HepG2 (cell line): ENCODE data around the gene NOC2L. TPM values are rescaled to one million over a fixed set of nuclear protein-coding genes. Genes with fewer than 3 reads are reported as not detected.

Experiments used
- ATAC-seq: fragments of 200-7000 bp; cut with Tn5 transposase; 3 replicates; pipeline ENCODE4 v1.9.1; 2020; ENCODE audit warnings: mild to moderate bottlenecking, moderate library complexity
- BruUV-seq: library from RNA; stranded (reverse); fragments of 400-500 nt; replicated peaks from 2 replicates; lab custom pipeline; 2021; lab: Mats Ljungman, UMichigan
- CTCF ChIA-PET: fragments of 300-600 bp; formaldehyde crosslinking; extraction: SDS; loops from one replicate; lab custom pipeline; 2021; ENCODE audit warnings: low total read pairs, inconsistent platforms, low intra/inter-chr PET ratio; lab: Yijun Ruan, JAX
- POLR2A ChIA-PET: fragments of 350-600 bp; sonication (Branson Sonifier 250); formaldehyde crosslinking; loops from one replicate; lab custom pipeline; 2020; ENCODE audit warnings: antibody characterized with exemption, inconsistent platforms; lab: Yijun Ruan, JAX
- DNase-seq: peaks from one replicate; pipeline ENCODE4 v3.0.0-alpha.2; 2015; ENCODE audit warnings: low spot score
- FAIRE-seq: peaks from 3 replicates; lab custom pipeline; 2011; peaks lifted over from hg19 to GRCh38; lab: Jason Lieb, UNC
- H2AFZ ChIP-seq: one replicate; pipeline ENCODE4 v1.6.1; 2011; ENCODE audit warnings: low read length, inconsistent platforms
- H3K27ac ChIP-seq: fragments of 300-600 bp; 3 replicates; pipeline ENCODE4 v1.8.0; 2011; ENCODE audit warnings: mixed run types, mild to moderate bottlenecking, mixed read lengths, low read length, inconsistent platforms; ENCODE audit not compliant: insufficient read depth; ENCODE audit errors: extremely low read length
- H3K27me3 ChIP-seq, 2 experiments: fragments of 200-600 bp in 1 of 2; 2 replicates in 1 of 2; 3 replicates in 1 of 2; pipeline versions ENCODE4 v1.6.0 to v1.8.0; 2011; ENCODE audit warnings: low read length in 2 of 2, mild to moderate bottlenecking in 2 of 2, moderate library complexity in 2 of 2, inconsistent platforms in 1 of 2; ENCODE audit not compliant: insufficient read depth in 2 of 2, control insufficient read depth in 1 of 2
- H3K36me3 ChIP-seq, 2 experiments: fragments of 200-600 bp in 1 of 2; replicated peaks in 1 of 2; 2 replicates in 1 of 2; 3 replicates in 1 of 2; pipeline versions ENCODE4 v1.5.1 to v1.8.0; 2011; ENCODE audit warnings: low read length in 2 of 2, inconsistent platforms in 1 of 2; ENCODE audit not compliant: insufficient read depth in 2 of 2, control insufficient read depth in 1 of 2
- H3K4me1 ChIP-seq: 2 replicates; pipeline ENCODE4 v1.5.1; 2012; ENCODE audit warnings: low read length, inconsistent platforms; ENCODE audit not compliant: insufficient read depth
- H3K4me2 ChIP-seq: 2 replicates; pipeline ENCODE4 v1.6.0; 2011; ENCODE audit warnings: low read depth, low read length, inconsistent platforms
- H3K4me3 ChIP-seq, 3 experiments: fragments of 200-600 bp in 1 of 3; sonication (generic), shearing (Covaris generic) in 1 of 3; replicated peaks in 1 of 3; 2 replicates each; pipeline ENCODE4 v1.5.1; 2011 to 2016; ENCODE audit warnings: low read length in 3 of 3, inconsistent platforms in 2 of 3, low read depth in 2 of 3, mild to moderate bottlenecking in 2 of 3, control low read depth in 1 of 3, mixed read lengths in 1 of 3; ENCODE audit not compliant: insufficient read depth in 1 of 3
- H3K79me2 ChIP-seq: one replicate; pipeline ENCODE4 v1.6.1; 2011; ENCODE audit warnings: low read length, inconsistent platforms; ENCODE audit not compliant: insufficient read depth
- H3K9ac ChIP-seq: 2 replicates; pipeline ENCODE4 v1.6.0; 2011; ENCODE audit warnings: mild to moderate bottlenecking, low read depth, low read length, inconsistent platforms; ENCODE audit not compliant: insufficient read depth
- H3K9me3 ChIP-seq: 2 replicates; pipeline ENCODE4 v1.5.1; 2012; ENCODE audit warnings: mild to moderate bottlenecking, low read length
- H4K20me1 ChIP-seq: 2 replicates; pipeline ENCODE4 v1.6.0; 2011; ENCODE audit warnings: inconsistent platforms, mild to moderate bottlenecking, low read length, moderate library complexity; ENCODE audit not compliant: insufficient read depth
- AKAP8 ChIP-seq: sonication (generic); formaldehyde crosslinking; IDR thresholded peaks from 2 replicates; pipeline ENCODE4 v1.5.1; 2020; ENCODE audit warnings: mild to moderate bottlenecking, missing genetic modification reagents
- IRF2 ChIP-seq: IDR thresholded peaks from 2 replicates; pipeline ENCODE4 v1.6.1; 2018; ENCODE audit warnings: missing genetic modification reagents, missing compliant biosample characterization
- MXI1 ChIP-seq: IDR thresholded peaks from 3 replicates; pipeline ENCODE4 v1.6.1; 2012; ENCODE audit warnings: low read depth, low read length, inconsistent platforms, borderline replicate concordance
- NONO ChIP-seq, 2 experiments: fragments of 450-650 bp in 1 of 2; sonication (generic) in 1 of 2; formaldehyde crosslinking in 1 of 2; IDR thresholded peaks in 1 of 2; conservative IDR thresholded peaks in 1 of 2; 2 replicates each; pipeline versions ENCODE4 v1.6.1 to v1.8.0; 2017 to 2022; ENCODE audit warnings: mild to moderate bottlenecking in 1 of 2, missing genetic modification reagents in 1 of 2, moderate library complexity in 1 of 2
- NRL ChIP-seq: sonication (generic); formaldehyde crosslinking; IDR thresholded peaks from 2 replicates; pipeline ENCODE4 v1.5.0; 2020; ENCODE audit warnings: missing genetic modification reagents, mild to moderate bottlenecking, moderate library complexity, borderline replicate concordance
- ZMYM4 ChIP-seq: sonication (generic); formaldehyde crosslinking; IDR thresholded peaks from 2 replicates; pipeline ENCODE4 v1.8.1; 2023; ENCODE audit warnings: mild to moderate bottlenecking, missing genetic modification reagents
- ZNF296 ChIP-seq: sonication (generic); formaldehyde crosslinking; conservative IDR thresholded peaks from 2 replicates; pipeline ENCODE4 v1.5.0; 2020; ENCODE audit warnings: mild to moderate bottlenecking, missing genetic modification reagents
- ZNF451 ChIP-seq: sonication (generic); formaldehyde crosslinking; IDR thresholded peaks from 2 replicates; pipeline ENCODE4 v1.5.0; 2020; ENCODE audit warnings: mild to moderate bottlenecking, missing genetic modification reagents
- ZNF546 ChIP-seq: sonication (generic); formaldehyde crosslinking; conservative IDR thresholded peaks from 2 replicates; pipeline ENCODE4 v1.8.1; 2023; ENCODE audit warnings: mild to moderate bottlenecking, missing genetic modification reagents
- ZNF674 ChIP-seq: sonication (generic); formaldehyde crosslinking; IDR thresholded peaks from 2 replicates; pipeline ENCODE4 v1.5.0; 2020; ENCODE audit warnings: low read depth, mild to moderate bottlenecking, missing genetic modification reagents
- WGBS: methylation state at CpG from one replicate; pipeline ENCODE4 v1.1.6; 2017; ENCODE audit warnings: low lambda C conversion rate; 5-methylcytosine and 5-hydroxymethylcytosine counted together
- in situ Hi-C: cut with HindIII; loops from 2 replicates; pipeline ENCODE4 v1.10.0; 2017; ENCODE audit warnings: low pct_unique_long_range_greater_than_20kb; ENCODE audit not compliant: extremely low pct_ligation_motif_present
- intact Hi-C: fragments of 100-400 bp; cut with micrococcal nuclease; formaldehyde crosslinking; loops from one replicate; pipeline ENCODE4 v1.10.0; 2022; ENCODE audit not compliant: unreplicated experiment
- polyA plus RNA-seq, 8 experiments: library from polyadenylated mRNA; depleted of rRNA in 3 of 8; stranded (reverse) in 7 of 8; unstranded in 1 of 8; fragments of >200 nt; fragmentation: Illumina TruSeq in 4 of 8; extraction: Trizol in 4 of 8; gene quantifications; 2 replicates each; pipeline versions ENCODE4 v1.2.1 to v1.2.3, GENCODE V29; 2011 to 2016; ENCODE audit warnings: low read depth in 4 of 8, missing spikeins in 1 of 8, mixed read lengths in 1 of 8; ENCODE audit not compliant: insufficient read depth in 1 of 8
- total RNA-seq, 5 experiments: library from RNA; depleted of rRNA; stranded (reverse); fragments of >200 nt; fragmentation: Illumina TruSeq; extraction: Trizol; gene quantifications; 2 replicates each; pipeline ENCODE4 v1.2.3, GENCODE V29; 2016; ENCODE audit warnings: low read depth in 1 of 5
- TF ChIP-seq, protein P1 (sequence below): sonication (generic); formaldehyde crosslinking; IDR thresholded peaks from 2 replicates; pipeline ENCODE4 v1.8.0; 2022; ENCODE audit warnings: missing genetic modification reagents, mild to moderate bottlenecking, borderline replicate concordance
- TF ChIP-seq, protein P2 (sequence below): sonication (generic); formaldehyde crosslinking; IDR thresholded peaks from 2 replicates; pipeline ENCODE4 v1.8.0; 2022; ENCODE audit warnings: missing genetic modification reagents, mild to moderate bottlenecking, inconsistent platforms, borderline replicate concordance
- TF ChIP-seq, protein P3 (sequence below): sonication (generic); formaldehyde crosslinking; IDR thresholded peaks from 2 replicates; pipeline ENCODE4 v1.4.0; 2020; ENCODE audit warnings: missing genetic modification reagents, mild to moderate bottlenecking, borderline replicate concordance
- TF ChIP-seq, protein P4 (sequence below): sonication (generic); formaldehyde crosslinking; IDR thresholded peaks from 2 replicates; pipeline ENCODE4 v1.8.1; 2023; ENCODE audit warnings: mild to moderate bottlenecking, missing genetic modification reagents, borderline replicate concordance

The NOC2L gene
- total and polyA plus RNA-seq, 2 of the 13 experiments (the other 11 are each of a cell fraction or from before 2014, with no cell fraction given) = 32.0 to 103 TPM

DNA sequence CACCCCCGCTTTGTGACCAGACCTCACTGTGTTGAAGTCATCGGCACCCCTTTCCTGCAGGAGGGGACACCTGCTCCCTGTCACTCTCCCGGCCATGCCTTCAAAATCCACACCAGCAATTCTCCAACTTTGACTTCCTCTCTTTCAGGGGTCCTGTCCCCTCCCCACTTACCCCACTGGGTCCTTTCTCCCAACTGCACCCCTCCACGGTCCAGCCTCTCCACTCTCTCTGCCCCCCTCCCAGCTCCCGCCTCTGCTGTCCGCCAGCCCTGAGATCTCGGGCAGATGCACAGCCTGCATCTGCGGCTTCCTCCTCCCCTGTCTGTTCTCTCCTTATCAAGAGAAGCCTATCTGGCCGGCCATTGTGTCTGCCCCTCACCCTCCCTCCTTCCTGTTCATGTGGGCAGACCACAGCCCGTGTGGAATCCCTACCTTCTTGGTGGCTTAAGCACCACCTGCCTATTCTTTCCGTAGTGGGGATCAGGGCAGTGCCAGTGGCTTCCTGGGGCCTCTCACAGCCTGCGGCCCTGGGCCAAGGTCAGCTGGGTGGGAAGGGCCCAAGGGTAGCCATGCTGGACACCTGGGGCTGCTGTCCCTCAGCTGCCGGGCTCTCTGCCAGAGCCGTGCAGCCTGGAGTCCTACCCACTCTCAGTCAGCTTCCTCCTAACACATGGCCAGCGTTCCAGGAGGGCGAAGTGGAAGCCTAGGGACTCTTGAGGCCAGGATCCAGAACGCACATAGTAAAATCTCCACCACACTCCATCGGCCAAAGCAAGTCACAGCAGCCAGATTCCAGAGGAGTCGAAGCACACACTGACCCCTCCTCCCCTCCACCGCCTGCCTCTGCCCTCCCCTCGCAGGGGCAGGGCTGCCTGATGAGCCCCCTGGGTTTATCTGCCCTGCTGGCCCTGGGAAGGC is 46.0 kb upstream of the NOC2L start:
- ATAC-seq (peak; percentile 45), FAIRE-seq (peak; percentile 62), DNase-seq (no peak)
- peak overlapping the region; percentile 56 to 77 (median 70) for H3K4me3 ChIP-seq
- no peaks in the 10 kb centered on the region for H3K9me3 ChIP-seq
- ChIA-PET CTCF (no interaction called here), POLR2A (interaction anchor here (1.0 to 4.1 kb wide), 7 partner anchors 8 to 59 kb away, joined by 3 to 61 read pairs (median 7); partner anchors contain the start of genes AGRN and ISG15)
- in situ Hi-C loops (no loop called here), intact Hi-C loops (loop anchor here (10.0 kb wide), 1 partner anchor 230 kb away; the partner anchor contains the start of genes B3GALT6 and SDF4)
- no peak overlapping the region for H2AFZ ChIP-seq
- no peaks in the 10 kb centered on the region for H3K27me3 ChIP-seq
- WGBS = 18% methylated on average over 16 of the region's 21 CpGs
- no TSS peak for BruUV-seq
- H3K4me2 ChIP-seq = peak overlapping the region; percentile 87
- H4K20me1 ChIP-seq = no peaks in the 10 kb centered on the region
- no peaks in the 10 kb centered on the region for H3K36me3 ChIP-seq
- peak overlapping the region; percentile 77 for H3K9ac ChIP-seq
- peaks cover 54% of the 10 kb centered on the region for H3K4me1 ChIP-seq
- peak overlapping the region; percentile 88 for H3K27ac ChIP-seq
- peaks cover 12% of the 10 kb centered on the region for H3K79me2 ChIP-seq
- TF ChIP-seq ZMYM4 (CRISPR knock-in tag) (0 out of 2 replicates have a peak, but pooled peaks have one; percentile 46), ZNF546 (CRISPR knock-in tag) (0 out of 2 replicates have a peak, but pooled peaks have one; percentile 25), ZNF674 (0 out of 2 replicates have a peak, but pooled peaks have one; percentile 18), ZNF451 (no peak), ZNF296 (peak; percentile 80; the same call in 1 of the 2 replicates), MXI1 (peak; percentile 54; the same call in 1 of the 3 replicates), AKAP8 (peak; percentile 76; the same call in 1 of the 2 replicates), NRL (CRISPR knock-in tag) (peak; percentile 81), NONO (IDR thresholded peaks at IDR 0.05) (no peak), NONO (CRISPR knock-in tag; conservative IDR thresholded peaks at IDR 0.05) (peak; percentile 79), IRF2 (CRISPR knock-in tag) (0 out of 2 replicates have a peak, but pooled peaks have one; percentile 30)
- TF ChIP-seq, protein P1, sequence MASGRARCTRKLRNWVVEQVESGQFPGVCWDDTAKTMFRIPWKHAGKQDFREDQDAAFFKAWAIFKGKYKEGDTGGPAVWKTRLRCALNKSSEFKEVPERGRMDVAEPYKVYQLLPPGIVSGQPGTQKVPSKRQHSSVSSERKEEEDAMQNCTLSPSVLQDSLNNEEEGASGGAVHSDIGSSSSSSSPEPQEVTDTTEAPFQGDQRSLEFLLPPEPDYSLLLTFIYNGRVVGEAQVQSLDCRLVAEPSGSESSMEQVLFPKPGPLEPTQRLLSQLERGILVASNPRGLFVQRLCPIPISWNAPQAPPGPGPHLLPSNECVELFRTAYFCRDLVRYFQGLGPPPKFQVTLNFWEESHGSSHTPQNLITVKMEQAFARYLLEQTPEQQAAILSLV (CRISPR knock-in tag) = peak; percentile 33; the same call in 1 of the 2 replicates
- TF ChIP-seq, protein P2, sequence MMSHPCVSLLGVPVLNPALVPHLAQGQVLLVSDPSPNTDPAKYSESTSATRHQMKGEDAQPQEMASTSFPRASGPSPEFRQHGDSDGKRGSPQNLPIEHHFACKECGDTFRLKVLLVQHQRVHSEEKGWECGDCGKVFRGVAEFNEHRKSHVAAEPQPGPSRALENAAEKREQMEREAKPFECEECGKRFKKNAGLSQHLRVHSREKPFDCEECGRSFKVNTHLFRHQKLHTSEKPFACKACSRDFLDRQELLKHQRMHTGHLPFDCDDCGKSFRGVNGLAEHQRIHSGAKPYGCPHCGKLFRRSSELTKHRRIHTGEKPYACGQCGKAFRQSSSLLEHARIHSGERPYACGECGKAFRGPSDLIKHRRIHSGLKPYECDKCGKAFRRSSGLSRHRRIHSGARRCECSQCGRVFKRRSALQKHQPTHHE (CRISPR knock-in tag) = no peak
- TF ChIP-seq, protein P3, sequence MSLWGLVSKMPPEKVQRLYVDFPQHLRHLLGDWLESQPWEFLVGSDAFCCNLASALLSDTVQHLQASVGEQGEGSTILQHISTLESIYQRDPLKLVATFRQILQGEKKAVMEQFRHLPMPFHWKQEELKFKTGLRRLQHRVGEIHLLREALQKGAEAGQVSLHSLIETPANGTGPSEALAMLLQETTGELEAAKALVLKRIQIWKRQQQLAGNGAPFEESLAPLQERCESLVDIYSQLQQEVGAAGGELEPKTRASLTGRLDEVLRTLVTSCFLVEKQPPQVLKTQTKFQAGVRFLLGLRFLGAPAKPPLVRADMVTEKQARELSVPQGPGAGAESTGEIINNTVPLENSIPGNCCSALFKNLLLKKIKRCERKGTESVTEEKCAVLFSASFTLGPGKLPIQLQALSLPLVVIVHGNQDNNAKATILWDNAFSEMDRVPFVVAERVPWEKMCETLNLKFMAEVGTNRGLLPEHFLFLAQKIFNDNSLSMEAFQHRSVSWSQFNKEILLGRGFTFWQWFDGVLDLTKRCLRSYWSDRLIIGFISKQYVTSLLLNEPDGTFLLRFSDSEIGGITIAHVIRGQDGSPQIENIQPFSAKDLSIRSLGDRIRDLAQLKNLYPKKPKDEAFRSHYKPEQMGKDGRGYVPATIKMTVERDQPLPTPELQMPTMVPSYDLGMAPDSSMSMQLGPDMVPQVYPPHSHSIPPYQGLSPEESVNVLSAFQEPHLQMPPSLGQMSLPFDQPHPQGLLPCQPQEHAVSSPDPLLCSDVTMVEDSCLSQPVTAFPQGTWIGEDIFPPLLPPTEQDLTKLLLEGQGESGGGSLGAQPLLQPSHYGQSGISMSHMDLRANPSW (CRISPR knock-in tag) = peak; percentile 72; the same call in 1 of the 2 replicates
- TF ChIP-seq, protein P4, sequence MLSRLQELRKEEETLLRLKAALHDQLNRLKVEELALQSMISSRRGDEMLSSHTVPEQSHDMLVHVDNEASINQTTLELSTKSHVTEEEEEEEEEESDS (CRISPR knock-in tag) = no peak
